Measurements from ENCODE around the gene ZNF540.
"Not testable (repeated sequence)": the region's sequence is repeated elsewhere in the genome, so short reads cannot be mapped to it uniquely, and the experiment has no call there.

Gene ZNF540

GRCh38 chr19:37594304-37594981 lies at the start of gene ZNF540, which contains the start of gene ZNF571:
Gene ZNF540, plus strand, starts transcription at chr19:37594876. Its CDS starts 3,572 bp downstream, at chr19:37598448.
Gene ZNF571, minus strand, starts transcription at chr19:37594792. Its CDS starts 8,116 bp downstream, at chr19:37586676.
- DNase-seq (ENCODE audit: low spot score): no peak

GRCh38 chr19:37551129-37551993 lies 43.3 kb upstream of the ZNF540 start:
- DNase-seq (ENCODE audit: low spot score): no peak

GRCh38 chr19:37563518-37563917 lies 31.2 kb upstream of the ZNF540 start:
- DNase-seq (ENCODE audit: low spot score): no peak

GRCh38 chr19:37564624-37565369 lies 29.9 kb upstream of the ZNF540 start:
- no peak for DNase-seq (ENCODE audit: low spot score)

DNA sequence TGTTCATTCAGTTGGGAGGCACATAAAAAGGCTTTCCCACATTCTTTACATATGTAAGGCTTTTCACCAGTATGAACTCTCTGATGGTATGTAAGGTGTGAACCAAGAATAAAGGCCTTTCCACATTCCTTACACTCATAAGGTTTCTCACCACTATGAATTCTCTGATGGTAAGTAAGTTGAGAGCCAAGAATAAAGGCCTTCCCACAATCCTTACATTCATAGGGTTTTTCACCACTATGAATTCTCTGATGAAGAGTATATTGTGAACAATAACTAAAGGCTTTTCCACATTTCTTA lies 29.4 kb upstream of the ZNF540 start:
- no peak for DNase-seq (ENCODE audit: low spot score)

- no peak for DNase-seq (ENCODE audit: low spot score)
Measured at GRCh38 chr19:37572203-37572602, 22.5 kb upstream of the ZNF540 start.

DNA sequence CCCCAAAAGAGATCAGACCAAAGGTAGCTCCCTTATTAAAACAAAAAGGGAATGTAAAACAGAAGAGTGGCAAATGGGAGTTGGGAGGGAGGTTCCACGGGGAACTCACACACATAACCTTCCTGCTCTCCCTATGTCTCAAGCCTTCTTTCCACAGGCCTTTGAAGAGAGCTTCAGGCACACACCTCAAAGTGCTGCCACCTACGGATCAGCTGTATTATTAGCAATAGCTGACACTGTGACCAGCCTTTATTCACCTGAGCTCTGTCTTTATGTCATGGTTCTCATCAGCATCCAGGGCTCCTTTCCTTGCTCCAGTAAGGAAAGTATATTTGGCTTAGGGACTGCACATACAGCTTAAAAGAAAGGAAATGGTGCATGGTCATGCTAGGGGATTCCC lies 11.3 kb upstream of the ZNF540 start:
- no peak for DNase-seq (ENCODE audit: low spot score)

- DNase-seq (ENCODE audit: low spot score): no peak
Measured at GRCh38 chr19:37593996-37594303, 726 bp upstream of the ZNF540 start.

GRCh38 chr19:37594982-37595382 lies 306 bp downstream of the ZNF540 start:
- DNase-seq (ENCODE audit: low spot score): no peak

DNA sequence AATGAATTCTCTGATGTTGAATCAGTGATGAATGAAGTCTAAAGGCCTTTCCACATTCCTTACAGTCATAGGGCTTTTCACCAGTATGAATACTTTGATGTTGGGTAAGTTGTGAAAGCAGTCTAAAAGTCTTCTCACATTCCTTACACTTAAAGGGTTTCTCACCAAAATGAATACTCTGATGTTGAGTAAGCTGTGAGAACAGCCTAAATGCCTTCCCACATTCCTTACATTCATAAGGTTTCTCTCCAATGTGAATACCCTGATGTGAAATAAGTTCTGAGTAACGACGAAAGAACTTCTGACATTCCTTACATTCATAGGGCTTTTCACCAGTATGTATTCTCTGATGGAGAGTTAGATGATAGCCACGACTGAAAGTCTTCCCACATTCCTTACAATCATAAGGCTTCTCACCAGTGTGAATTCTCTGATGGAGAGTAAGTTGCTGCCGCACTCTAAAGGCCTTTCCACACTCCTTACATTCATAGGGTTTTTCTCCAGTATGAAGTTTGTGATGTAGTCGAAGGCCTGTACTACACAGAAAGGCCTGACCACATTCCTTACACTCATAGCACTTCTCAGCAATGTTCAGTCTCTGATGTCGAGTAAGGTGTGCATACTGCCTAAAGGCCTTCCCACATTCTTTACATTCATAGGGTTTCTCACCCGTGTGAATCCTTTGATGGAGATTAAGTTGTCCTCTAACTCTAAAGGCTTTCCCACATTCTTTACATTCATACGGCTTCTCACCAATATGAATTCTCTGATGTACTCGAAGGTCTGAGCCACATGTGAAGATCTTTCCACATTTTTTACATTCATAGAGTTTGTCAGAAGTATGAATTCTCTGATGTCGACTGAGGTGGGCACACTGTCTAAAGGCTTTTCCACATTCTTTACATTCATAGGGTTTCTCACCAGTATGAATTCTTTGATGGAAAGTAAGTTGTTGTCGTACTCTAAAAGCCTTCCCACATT lies 40.7 kb downstream of the ZNF540 start:
- DNase-seq (ENCODE audit: low spot score): no peak

- no peak for DNase-seq (ENCODE audit: low spot score)
Measured at GRCh38 chr19:37654118-37654517, 59.4 kb downstream of the ZNF540 start.

- no peak for DNase-seq (ENCODE audit: low spot score)
Measured at GRCh38 chr19:37654629-37655300, 60.1 kb downstream of the ZNF540 start.

GRCh38 chr19:37655301-37655688 lies 60.6 kb downstream of the ZNF540 start, which contains the start of gene ZFP30:
Gene ZFP30, minus strand, starts transcription at chr19:37655465. Its CDS starts 7,643 bp downstream, at chr19:37647822.
- DNase-seq (ENCODE audit: low spot score): no peak

- no peak for DNase-seq (ENCODE audit: low spot score)
Measured at GRCh38 chr19:37655689-37656371, 61.2 kb downstream of the ZNF540 start.

GRCh38 chr19:37657157-37657556 lies 62.5 kb downstream of the ZNF540 start:
- DNase-seq (ENCODE audit: low spot score): not testable (repeated sequence)
